BJ (cell line): ENCODE data around the gene AGO3. TPM values are rescaled to one million over a fixed set of nuclear protein-coding genes. Genes with fewer than 3 reads are reported as not detected.

Source experiments
- CTCF ChIA-PET: fragments of 350-600 bp; formaldehyde crosslinking; extraction: SDS; loops from one replicate; lab custom pipeline; 2021; ENCODE audit warnings: antibody characterized with exemption, inconsistent platforms; lab: Yijun Ruan, JAX
- POLR2A ChIA-PET: fragments of 300-600 bp; sonication (Branson Sonifier 250); formaldehyde crosslinking; extraction: SDS; loops from one replicate; lab custom pipeline; 2021; ENCODE audit warnings: antibody characterized with exemption; lab: Charles Lee
- DNase-seq: peaks from one replicate; pipeline ENCODE4 v3.0.0-alpha.2; 2011; ENCODE audit warnings: low read depth
- H3K27me3 ChIP-seq: 2 replicates; pipeline ENCODE4 v1.6.0; 2011; ENCODE audit warnings: low read length; ENCODE audit not compliant: control insufficient read depth, insufficient read depth
- H3K36me3 ChIP-seq: 2 replicates; pipeline ENCODE4 v1.5.1; 2011; ENCODE audit warnings: low read length; ENCODE audit not compliant: control insufficient read depth, insufficient read depth
- H3K4me3 ChIP-seq: 2 replicates; pipeline ENCODE4 v1.5.1; 2011; ENCODE audit warnings: low read depth, mild to moderate bottlenecking, control low read depth, low read length
- polyA plus RNA-seq: library from polyadenylated mRNA; depleted of rRNA; stranded (reverse); fragments of >200 nt; gene quantifications from 2 replicates; pipeline ENCODE4 v1.2.3, GENCODE V29; 2011
- TF ChIP-seq, protein P1 (sequence below): IDR thresholded peaks from 2 replicates; pipeline ENCODE4 v1.5.1; 2011; ENCODE audit warnings: low read depth, mild to moderate bottlenecking, control low read depth, inconsistent platforms, low read length, moderate library complexity; ENCODE audit not compliant: insufficient read depth

AGO3 gene
- polyA plus RNA-seq, 1 experiment: 18.9 TPM

DNA sequence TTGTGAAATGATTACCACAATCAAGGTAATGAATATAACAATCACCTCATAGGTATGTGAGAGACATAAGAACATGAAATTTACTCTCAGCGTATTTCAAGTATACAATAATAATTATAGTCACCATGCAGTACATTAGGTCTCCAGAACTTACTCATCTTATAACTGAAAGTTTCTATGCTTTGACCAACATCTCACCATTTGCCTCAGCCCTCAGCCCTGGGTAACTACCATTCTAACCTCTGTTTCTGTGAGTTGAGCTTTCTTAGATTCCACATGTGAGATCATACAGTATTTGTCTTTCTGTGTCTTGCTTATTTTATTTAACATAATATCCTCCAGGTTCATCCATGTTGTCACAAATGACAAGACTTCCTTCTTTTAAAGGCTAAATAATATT lies 57.3 kb downstream of the AGO3 start:
- Histone ChIP-seq H3K27me3 (no peaks in the 10 kb centered on the region), H3K4me3 (no peak overlapping the region), H3K36me3 (no peaks in the 10 kb centered on the region)
- ChIA-PET CTCF (interaction anchor here (0.7 kb wide), 1 partner anchor 29 kb away, joined by 3 read pairs; no protein-coding TSS in a partner anchor), POLR2A (no interaction called here)
- no peak for DNase-seq
- TF ChIP-seq, protein P1, sequence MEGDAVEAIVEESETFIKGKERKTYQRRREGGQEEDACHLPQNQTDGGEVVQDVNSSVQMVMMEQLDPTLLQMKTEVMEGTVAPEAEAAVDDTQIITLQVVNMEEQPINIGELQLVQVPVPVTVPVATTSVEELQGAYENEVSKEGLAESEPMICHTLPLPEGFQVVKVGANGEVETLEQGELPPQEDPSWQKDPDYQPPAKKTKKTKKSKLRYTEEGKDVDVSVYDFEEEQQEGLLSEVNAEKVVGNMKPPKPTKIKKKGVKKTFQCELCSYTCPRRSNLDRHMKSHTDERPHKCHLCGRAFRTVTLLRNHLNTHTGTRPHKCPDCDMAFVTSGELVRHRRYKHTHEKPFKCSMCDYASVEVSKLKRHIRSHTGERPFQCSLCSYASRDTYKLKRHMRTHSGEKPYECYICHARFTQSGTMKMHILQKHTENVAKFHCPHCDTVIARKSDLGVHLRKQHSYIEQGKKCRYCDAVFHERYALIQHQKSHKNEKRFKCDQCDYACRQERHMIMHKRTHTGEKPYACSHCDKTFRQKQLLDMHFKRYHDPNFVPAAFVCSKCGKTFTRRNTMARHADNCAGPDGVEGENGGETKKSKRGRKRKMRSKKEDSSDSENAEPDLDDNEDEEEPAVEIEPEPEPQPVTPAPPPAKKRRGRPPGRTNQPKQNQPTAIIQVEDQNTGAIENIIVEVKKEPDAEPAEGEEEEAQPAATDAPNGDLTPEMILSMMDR: no peak

DNA sequence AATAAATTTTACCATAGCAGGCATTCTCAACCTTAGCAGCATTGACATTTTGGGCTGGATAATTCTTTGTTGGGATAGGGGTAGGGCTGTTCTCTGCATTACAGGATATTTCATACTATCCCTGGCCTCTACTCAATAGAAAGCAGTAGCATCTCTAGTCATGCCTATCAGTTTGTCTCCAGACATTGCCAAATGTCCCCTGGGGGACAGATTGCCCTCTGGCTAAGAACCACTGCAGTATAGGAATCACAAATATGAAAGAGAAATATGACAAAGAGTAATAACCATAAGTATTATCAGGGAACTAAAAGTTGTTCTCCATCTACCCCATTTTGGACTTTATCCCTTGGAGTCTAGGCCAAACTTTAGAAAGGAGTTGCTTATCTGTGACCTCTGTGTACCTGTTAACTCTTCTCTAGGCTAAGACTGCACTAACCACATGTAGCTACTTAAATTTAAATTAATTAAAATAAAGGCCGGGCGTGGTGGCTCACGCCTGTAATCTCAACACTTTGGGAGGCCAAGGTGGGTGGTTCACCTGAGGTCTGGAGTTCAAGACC lies 76.1 kb downstream of the AGO3 start:
- Histone ChIP-seq H3K4me3 (no peak overlapping the region), H3K27me3 (no peaks in the 10 kb centered on the region), H3K36me3 (no peaks in the 10 kb centered on the region)
- no peak for DNase-seq
- CTCF ChIA-PET: interaction anchor here (0.9 kb wide), 1 partner anchor 13 kb away, joined by 3 read pairs; no protein-coding TSS in a partner anchor
- TF ChIP-seq, protein P1: no peak
- POLR2A ChIA-PET: no interaction called here

DNA sequence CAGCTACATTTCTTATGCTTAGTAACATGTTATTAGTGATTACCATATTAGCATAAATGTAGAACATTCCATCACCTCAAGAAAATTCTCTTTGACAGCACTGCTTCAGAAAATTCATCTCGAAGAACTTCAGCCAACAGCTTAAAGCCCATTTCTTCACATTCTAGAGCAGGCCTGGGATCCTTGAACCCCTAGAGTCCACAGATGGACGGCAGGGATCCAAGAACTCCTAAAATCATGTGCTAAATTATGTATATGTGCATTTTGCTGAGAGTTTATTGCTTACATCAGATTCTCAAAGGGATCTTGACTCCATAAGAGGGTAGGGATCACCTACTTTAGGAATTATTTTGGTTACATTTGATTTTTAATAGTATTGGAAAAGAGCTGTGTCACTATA lies 76.8 kb downstream of the AGO3 start:
- CTCF ChIA-PET: interaction anchor here (0.9 to 1.2 kb wide), 2 partner anchors 9 to 12 kb away, joined by 3 read pairs; no protein-coding TSS in a partner anchor

DNA sequence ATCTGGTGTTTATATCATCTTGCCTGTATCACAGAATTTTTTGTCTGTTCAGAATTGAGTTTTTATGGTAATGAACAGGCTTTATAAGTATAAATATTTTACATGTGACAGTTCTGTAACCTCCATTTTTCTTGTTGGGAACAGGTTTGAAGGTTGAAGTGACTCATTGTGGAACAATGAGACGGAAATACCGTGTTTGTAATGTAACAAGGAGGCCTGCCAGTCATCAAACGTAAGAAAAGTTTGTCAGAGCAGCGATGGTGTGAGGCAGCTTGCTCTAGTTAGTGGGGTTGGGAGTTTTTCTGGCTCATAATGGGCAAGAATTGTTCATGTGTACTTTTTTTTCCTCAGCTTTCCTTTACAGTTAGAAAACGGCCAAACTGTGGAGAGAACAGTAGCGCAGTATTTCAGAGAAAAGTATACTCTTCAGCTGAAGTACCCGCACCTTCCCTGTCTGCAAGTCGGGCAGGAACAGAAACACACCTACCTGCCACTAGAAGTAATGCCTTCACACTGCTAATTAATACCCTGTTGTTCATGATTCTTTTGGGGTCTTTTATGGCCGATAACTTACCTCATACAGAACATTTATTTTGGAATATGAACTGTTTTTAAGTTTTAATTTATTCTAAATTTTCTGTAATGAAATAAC lies 77.8 kb downstream of the AGO3 start:
- no peak overlapping the region for H3K4me3 ChIP-seq
- peaks cover 2% of the 10 kb centered on the region; the same call in 1 of the 2 replicates for H3K36me3 ChIP-seq
- POLR2A ChIA-PET: no interaction called here
- TF ChIP-seq, protein P1: no peak
- CTCF ChIA-PET: interaction anchor here (1.2 kb wide), 1 partner anchor 10 kb away, joined by 3 read pairs; no protein-coding TSS in a partner anchor
- peak; percentile 15 for DNase-seq
- no peaks in the 10 kb centered on the region for H3K27me3 ChIP-seq

More for the DNA sequence above, 76.8 kb downstream of the AGO3 start:
- DNase-seq: peak; percentile 6
- POLR2A ChIA-PET: no interaction called here
- Histone ChIP-seq H3K36me3 (no peaks in the 10 kb centered on the region), H3K4me3 (no peak overlapping the region), H3K27me3 (no peaks in the 10 kb centered on the region)
- TF ChIP-seq, protein P1: no peak

DNA sequence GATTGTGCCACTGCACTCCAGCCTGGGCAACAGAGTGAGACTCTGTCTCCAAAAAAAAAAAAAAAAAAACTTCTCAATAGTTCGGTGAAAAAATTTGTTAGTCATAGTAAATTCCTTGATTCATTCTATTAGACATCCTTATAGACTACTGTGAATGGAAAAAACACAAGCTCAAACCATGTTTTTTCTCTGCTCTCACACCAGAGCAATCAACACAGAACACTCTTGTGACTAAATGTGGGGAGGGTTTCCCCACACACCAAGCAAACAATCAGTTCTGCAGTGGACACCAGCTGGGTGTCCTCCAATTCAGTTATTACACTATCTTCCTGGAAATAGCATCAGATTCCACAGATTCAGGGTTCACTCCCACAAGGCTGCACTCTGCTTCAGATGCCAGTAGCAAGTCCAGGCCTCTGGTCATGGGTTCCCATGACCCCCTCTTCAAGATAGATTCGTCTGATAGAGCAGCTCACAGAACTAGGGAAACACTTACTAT lies 83.9 kb downstream of the AGO3 start:
- H3K27me3 ChIP-seq: no peaks in the 10 kb centered on the region
- no peak overlapping the region for H3K4me3 ChIP-seq
- no peak for DNase-seq
- ChIA-PET CTCF (no interaction called here), POLR2A (no interaction called here)
- H3K36me3 ChIP-seq: peaks cover 4% of the 10 kb centered on the region
- TF ChIP-seq, protein P1: no peak
